ENCODE measurements around the gene FLNB.

FLNB gene

DNA sequence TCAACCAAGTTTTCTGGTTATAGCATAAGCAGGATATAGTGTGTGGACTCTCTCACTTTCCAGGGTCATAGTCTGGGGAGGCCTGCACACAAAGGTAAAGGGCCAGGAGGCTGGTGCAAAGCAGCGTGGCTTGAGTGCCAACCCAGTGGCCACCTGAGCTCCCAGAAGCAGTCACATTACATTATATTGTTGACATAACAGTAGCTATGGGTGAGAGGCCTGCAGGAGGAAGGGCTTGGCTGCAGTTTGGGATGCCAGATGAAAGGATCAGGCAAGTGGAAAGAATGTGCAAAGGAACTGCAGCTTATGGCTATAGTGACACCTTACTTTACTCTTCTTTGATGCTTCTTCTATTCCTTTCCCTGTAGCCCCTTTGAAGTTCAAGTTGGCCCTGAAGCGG is 96.5 kb downstream of the FLNB start:
- CTCF ChIA-PET = interaction anchor here (0.8 kb wide), 1 partner anchor 19 kb away, joined by 5 read pairs; no protein-coding TSS in a partner anchor

GRCh38 chr3:58105196-58105595 is 97.0 kb downstream of the FLNB start:
- CTCF ChIA-PET = no interaction called here

More for the DNA sequence above, 96.5 kb downstream of the FLNB start:
- H3K27ac ChIP-seq = no peak overlapping the region
- no peak for DNase-seq (ENCODE audit: low spot score)
- TF ChIP-seq, protein P1, sequence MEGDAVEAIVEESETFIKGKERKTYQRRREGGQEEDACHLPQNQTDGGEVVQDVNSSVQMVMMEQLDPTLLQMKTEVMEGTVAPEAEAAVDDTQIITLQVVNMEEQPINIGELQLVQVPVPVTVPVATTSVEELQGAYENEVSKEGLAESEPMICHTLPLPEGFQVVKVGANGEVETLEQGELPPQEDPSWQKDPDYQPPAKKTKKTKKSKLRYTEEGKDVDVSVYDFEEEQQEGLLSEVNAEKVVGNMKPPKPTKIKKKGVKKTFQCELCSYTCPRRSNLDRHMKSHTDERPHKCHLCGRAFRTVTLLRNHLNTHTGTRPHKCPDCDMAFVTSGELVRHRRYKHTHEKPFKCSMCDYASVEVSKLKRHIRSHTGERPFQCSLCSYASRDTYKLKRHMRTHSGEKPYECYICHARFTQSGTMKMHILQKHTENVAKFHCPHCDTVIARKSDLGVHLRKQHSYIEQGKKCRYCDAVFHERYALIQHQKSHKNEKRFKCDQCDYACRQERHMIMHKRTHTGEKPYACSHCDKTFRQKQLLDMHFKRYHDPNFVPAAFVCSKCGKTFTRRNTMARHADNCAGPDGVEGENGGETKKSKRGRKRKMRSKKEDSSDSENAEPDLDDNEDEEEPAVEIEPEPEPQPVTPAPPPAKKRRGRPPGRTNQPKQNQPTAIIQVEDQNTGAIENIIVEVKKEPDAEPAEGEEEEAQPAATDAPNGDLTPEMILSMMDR (conservative IDR thresholded peaks at IDR 0.05; ENCODE audit: low read depth) = no peak
- POLR2A ChIA-PET (ENCODE audit: low non-redundant PET) = no interaction called here

DNA sequence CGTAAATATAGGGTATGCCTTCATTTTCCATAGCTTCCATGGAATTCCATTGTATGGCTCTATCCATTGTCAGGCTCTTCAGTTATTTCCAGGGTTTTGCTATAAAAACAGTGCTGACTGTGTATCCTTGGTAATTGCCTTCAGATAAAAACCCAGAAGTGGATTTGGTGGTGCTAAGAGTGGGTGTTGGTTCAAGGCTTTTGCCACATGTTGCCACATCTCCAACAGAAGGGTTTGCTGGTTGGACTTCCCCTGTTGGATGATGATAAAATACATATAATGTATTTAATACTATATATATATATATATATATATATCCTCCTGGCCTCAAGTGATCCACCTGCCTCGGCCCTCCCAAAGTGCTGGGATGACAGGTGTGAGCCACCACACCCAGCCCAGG is 97.8 kb downstream of the FLNB start:
- no peak overlapping the region for H3K27ac ChIP-seq
- no peak for DNase-seq (ENCODE audit: low spot score)
- ChIA-PET POLR2A (ENCODE audit: low non-redundant PET) (no interaction called here), CTCF (no interaction called here)
- TF ChIP-seq, protein P1 (conservative IDR thresholded peaks at IDR 0.05; ENCODE audit: low read depth) = no peak

More at GRCh38 chr3:58105196-58105595, 97.0 kb downstream of the FLNB start:
- TF ChIP-seq, protein P1 (conservative IDR thresholded peaks at IDR 0.05; ENCODE audit: low read depth) = no peak
- DNase-seq (ENCODE audit: low spot score) = no peak
- no peak overlapping the region for H3K27ac ChIP-seq
- POLR2A ChIA-PET (ENCODE audit: low non-redundant PET) = no interaction called here

GRCh38 chr3:58106640-58107039 is 98.4 kb downstream of the FLNB start:
- ChIA-PET CTCF (no interaction called here), POLR2A (ENCODE audit: low non-redundant PET) (no interaction called here)
- TF ChIP-seq, protein P1 (conservative IDR thresholded peaks at IDR 0.05; ENCODE audit: low read depth) = no peak

DNA sequence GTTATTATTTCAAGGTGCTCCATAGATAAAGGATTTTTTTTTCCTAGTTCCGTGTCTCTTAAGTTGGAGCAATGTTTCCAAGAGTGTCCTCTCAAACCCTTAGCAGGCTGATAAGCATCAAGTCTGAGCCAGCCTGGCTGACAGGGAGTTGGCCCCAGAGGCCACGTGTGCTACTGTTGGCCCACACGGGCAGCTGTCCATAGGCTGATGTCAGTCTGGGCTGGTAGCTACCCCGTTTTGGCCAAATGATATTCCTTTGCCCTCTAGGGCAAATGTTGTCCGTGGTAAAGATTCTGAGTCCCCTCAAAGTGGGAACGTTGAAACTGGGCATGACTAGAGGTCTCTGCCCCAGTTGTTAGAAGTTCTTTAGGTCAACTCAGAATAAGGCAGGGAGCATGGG is 99.4 kb downstream of the FLNB start:
- TF ChIP-seq, protein P1 (conservative IDR thresholded peaks at IDR 0.05; ENCODE audit: low read depth) = no peak
- no peak overlapping the region for H3K27ac ChIP-seq
- POLR2A ChIA-PET (ENCODE audit: low non-redundant PET) = no interaction called here
- CTCF ChIA-PET = no interaction called here
- DNase-seq (ENCODE audit: low spot score) = no peak

More at GRCh38 chr3:58106640-58107039, 98.4 kb downstream of the FLNB start:
- no peak for DNase-seq (ENCODE audit: low spot score)
- H3K27ac ChIP-seq = peak overlapping the region; percentile 17; the same call in 1 of the 2 replicates

GRCh38 chr3:58109752-58110151 is 101.5 kb downstream of the FLNB start:
- TF ChIP-seq, protein P1 (conservative IDR thresholded peaks at IDR 0.05; ENCODE audit: low read depth) = no peak
- ChIA-PET CTCF (no interaction called here), POLR2A (ENCODE audit: low non-redundant PET) (no interaction called here)

More at GRCh38 chr3:58109752-58110151, 101.5 kb downstream of the FLNB start:
- no peak for DNase-seq (ENCODE audit: low spot score)
- 0 out of 2 replicates have a peak overlapping the region, but pooled peaks have one; percentile 0 for H3K27ac ChIP-seq
